Activated B cell treated with CpG ODN at 0.5 μM for 24 hours (primary cell): Measurements from ENCODE around the gene MPV17L2. TPM values are rescaled to one million over a fixed set of nuclear protein-coding genes. Genes with fewer than 3 reads are reported as not detected.
A peak's percentile ranks its signal among the peaks of the same experiment; 100 is the strongest.

ENCODE experiments used
- ATAC-seq: fragments of 200-7000 bp; cut with Tn5 transposase; one replicate; pipeline ENCODE4 v1.10.0; 2021; ENCODE audit warnings: low read depth, mild to moderate bottlenecking, moderate library complexity
- CTCF ChIA-PET: fragments of 350-600 bp; sonication (Branson Sonifier 250); formaldehyde crosslinking; loops from one replicate; lab custom pipeline; 2021; ENCODE audit warnings: antibody characterized with exemption; lab: Charles Lee
- POLR2A ChIA-PET: fragments of 350-600 bp; sonication (Branson Sonifier 250); formaldehyde crosslinking; loops from one replicate; lab custom pipeline; 2021; ENCODE audit warnings: antibody characterized with exemption; lab: Charles Lee
- DNase-seq: peaks from one replicate; pipeline ENCODE4 v3.0.0; 2022
- H3K27ac Mint-ChIP-seq: one replicate; pipeline ENCODE4 v1.8.0; 2020; ENCODE audit warnings: mixed read lengths
- H3K27me3 Mint-ChIP-seq: one replicate; pipeline ENCODE4 v1.8.0; 2021; ENCODE audit warnings: mixed read lengths
- H3K36me3 Mint-ChIP-seq: one replicate; pipeline ENCODE4 v1.8.0; 2021; ENCODE audit warnings: low read depth, mixed read lengths
- H3K4me1 Mint-ChIP-seq: one replicate; pipeline ENCODE4 v1.8.0; 2021; ENCODE audit warnings: mixed read lengths
- H3K4me3 Mint-ChIP-seq: one replicate; pipeline ENCODE4 v1.8.0; 2020; ENCODE audit warnings: mild to moderate bottlenecking, mixed read lengths
- H3K9me3 Mint-ChIP-seq: one replicate; pipeline ENCODE4 v1.8.0; 2020; ENCODE audit warnings: mixed read lengths
- intact Hi-C: fragments of 100-400 bp; cut with micrococcal nuclease; formaldehyde crosslinking; loops from one replicate; pipeline ENCODE4 v1.15.1; 2024
- total RNA-seq: library from RNA; stranded (reverse); gene quantifications from 2 replicates; pipeline ENCODE4 v1.2.3, GENCODE V29; 2022
- TF ChIP-seq, protein P1 (sequence below): fragments of 200-600 bp; IDR thresholded peaks from one replicate; pipeline ENCODE4 v1.8.0; 2022; ENCODE audit warnings: antibody characterized with exemption, mild to moderate bottlenecking

Gene MPV17L2
- total RNA-seq, 1 donor from 2014 or later: 17.9 TPM

DNA sequence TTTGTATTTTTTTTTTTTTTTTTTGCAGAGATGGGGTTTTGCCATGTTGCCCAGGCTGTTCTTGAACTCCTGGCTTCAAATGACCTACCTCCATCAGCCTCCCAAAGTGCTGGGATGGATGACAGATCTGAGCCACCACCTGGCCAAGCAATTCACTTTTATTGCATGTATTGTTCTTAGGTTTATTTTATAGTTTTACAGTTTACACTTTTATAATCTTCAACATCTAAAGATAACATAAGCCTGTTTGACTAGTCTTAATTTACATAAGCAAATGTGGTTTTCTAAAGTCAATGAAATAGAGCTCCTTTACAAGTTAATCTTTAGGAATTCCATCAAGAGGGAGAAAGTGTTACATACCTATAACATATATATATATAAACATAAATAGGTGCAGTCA, 9.5 kb upstream of the MPV17L2 start:
- TF ChIP-seq, protein P1, sequence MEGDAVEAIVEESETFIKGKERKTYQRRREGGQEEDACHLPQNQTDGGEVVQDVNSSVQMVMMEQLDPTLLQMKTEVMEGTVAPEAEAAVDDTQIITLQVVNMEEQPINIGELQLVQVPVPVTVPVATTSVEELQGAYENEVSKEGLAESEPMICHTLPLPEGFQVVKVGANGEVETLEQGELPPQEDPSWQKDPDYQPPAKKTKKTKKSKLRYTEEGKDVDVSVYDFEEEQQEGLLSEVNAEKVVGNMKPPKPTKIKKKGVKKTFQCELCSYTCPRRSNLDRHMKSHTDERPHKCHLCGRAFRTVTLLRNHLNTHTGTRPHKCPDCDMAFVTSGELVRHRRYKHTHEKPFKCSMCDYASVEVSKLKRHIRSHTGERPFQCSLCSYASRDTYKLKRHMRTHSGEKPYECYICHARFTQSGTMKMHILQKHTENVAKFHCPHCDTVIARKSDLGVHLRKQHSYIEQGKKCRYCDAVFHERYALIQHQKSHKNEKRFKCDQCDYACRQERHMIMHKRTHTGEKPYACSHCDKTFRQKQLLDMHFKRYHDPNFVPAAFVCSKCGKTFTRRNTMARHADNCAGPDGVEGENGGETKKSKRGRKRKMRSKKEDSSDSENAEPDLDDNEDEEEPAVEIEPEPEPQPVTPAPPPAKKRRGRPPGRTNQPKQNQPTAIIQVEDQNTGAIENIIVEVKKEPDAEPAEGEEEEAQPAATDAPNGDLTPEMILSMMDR: no peak
- Mint-ChIP-seq H3K27ac (no peak overlapping the region), H3K27me3 (no peaks in the 10 kb centered on the region), H3K4me3 (no peak overlapping the region), H3K36me3 (peaks cover 12% of the 10 kb centered on the region), H3K9me3 (no peaks in the 10 kb centered on the region), H3K4me1 (peaks cover 49% of the 10 kb centered on the region)
- CTCF ChIA-PET: interaction anchor here (1.0 to 1.2 kb wide), 2 partner anchors 8 to 205 kb away, joined by 3 to 4 read pairs; no protein-coding TSS in a partner anchor
- ATAC-seq: no peak
- no peak for DNase-seq
- intact Hi-C loops: loop anchor here (2.0 kb wide), 1 partner anchor 15 kb away; no protein-coding TSS in a partner anchor
- POLR2A ChIA-PET: interaction anchor here (0.7 to 19.0 kb wide), 6 partner anchors 8 to 185 kb away, joined by 3 to 437 read pairs (median 4); partner anchors contain the start of genes IFI30 and MPV17L2

DNA sequence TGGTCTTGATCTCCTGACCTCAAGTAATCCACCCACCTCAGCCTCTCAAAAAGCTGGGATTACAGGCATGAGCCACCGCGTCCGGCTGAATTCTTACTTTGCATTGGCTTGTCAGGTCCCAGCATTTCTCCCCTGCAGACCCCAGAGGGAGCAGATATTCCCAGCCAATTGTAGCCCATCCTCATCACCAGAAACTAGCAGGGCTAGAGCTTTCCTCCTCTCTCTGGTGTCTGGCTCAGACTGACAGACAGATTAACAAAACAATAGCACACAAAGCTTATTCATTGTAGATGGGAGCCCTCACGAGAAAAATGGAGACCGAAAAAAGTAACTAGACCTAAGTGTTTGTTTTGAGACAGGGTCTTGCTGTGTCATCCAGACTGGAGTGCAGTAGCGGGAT, 7.5 kb upstream of the MPV17L2 start:
- POLR2A ChIA-PET: interaction anchor here (0.6 to 19.0 kb wide), 4 partner anchors 13 to 964 kb away, joined by 3 to 437 read pairs (median 4); partner anchors contain the start of gene IFI30
- CTCF ChIA-PET: interaction anchor here (1.2 kb wide), 1 partner anchor 17 kb away, joined by 3 read pairs; no protein-coding TSS in a partner anchor
- Mint-ChIP-seq H3K4me3 (no peak overlapping the region), H3K9me3 (no peaks in the 10 kb centered on the region), H3K27me3 (no peaks in the 10 kb centered on the region), H3K4me1 (peaks cover 43% of the 10 kb centered on the region), H3K36me3 (peaks cover 5% of the 10 kb centered on the region), H3K27ac (peak overlapping the region; percentile 59)
- TF ChIP-seq, protein P1: no peak
- DNase-seq (no peak), ATAC-seq (no peak)
- intact Hi-C loops: no loop called here

- CTCF ChIA-PET: interaction anchor here (2.3 kb wide), 1 partner anchor 9 kb away, joined by 23 read pairs; no protein-coding TSS in a partner anchor
- Mint-ChIP-seq H3K4me1 (peaks cover 54% of the 10 kb centered on the region), H3K27me3 (no peaks in the 10 kb centered on the region), H3K4me3 (no peak overlapping the region), H3K9me3 (no peaks in the 10 kb centered on the region), H3K36me3 (peaks cover 12% of the 10 kb centered on the region), H3K27ac (peak overlapping the region; percentile 61)
- intact Hi-C loops: loop anchor here (5.0 kb wide), 1 partner anchor 332 kb away; the partner anchor contains the start of gene ELL
- DNase-seq (no peak), ATAC-seq (no peak)
- TF ChIP-seq, protein P1: no peak
- POLR2A ChIA-PET: interaction anchor here (0.6 to 19.0 kb wide), 6 partner anchors 8 to 241 kb away, joined by 3 to 437 read pairs (median 6); partner anchors contain the start of gene IFI30
Measured at GRCh38 chr19:18190278-18190677, 2.7 kb upstream of the MPV17L2 start.

GRCh38 chr19:18191640-18192062, 1.4 kb upstream of the MPV17L2 start:
- peaks cover 46% of the 10 kb centered on the region for H3K4me1 Mint-ChIP-seq
- intact Hi-C loops: loop anchor here (1.0 to 5.0 kb wide), 7 partner anchors 10 to 331 kb away; partner anchors contain the start of genes ELL, IFI30, LSM4 and RAB3A
- CTCF ChIA-PET: interaction anchor here (0.8 to 2.3 kb wide), 23 partner anchors 8 to 253 kb away, joined by 3 to 23 read pairs (median 5); partner anchors contain the start of genes IFI30, LSM4 and RAB3A

More at GRCh38 chr19:18191640-18192062, 1.4 kb upstream of the MPV17L2 start:
- Mint-ChIP-seq H3K27me3 (no peaks in the 10 kb centered on the region), H3K36me3 (peaks cover 18% of the 10 kb centered on the region), H3K27ac (peak overlapping the region; percentile 95), H3K9me3 (no peaks in the 10 kb centered on the region), H3K4me3 (peak overlapping the region; percentile 87)
- ATAC-seq (no peak), DNase-seq (no peak)
- POLR2A ChIA-PET: interaction anchor here (0.6 to 19.0 kb wide), 23 partner anchors 9 to 888 kb away, joined by 3 to 437 read pairs (median 8); partner anchors contain the start of genes ARRDC2, CCDC124, IFI30 and JUND
- TF ChIP-seq, protein P1: no peak
